Effector memory CD4-positive, alpha-beta T cell (primary cell): ENCODE data around the gene LRMDA.

Source experiments
- DNase-seq, 3 donors: peaks; one replicate each; pipeline ENCODE4 v3.0.0-alpha.2; 2020
- H3K27ac ChIP-seq: 2 replicates; pipeline ENCODE4 v1.7.0; 2013; ENCODE audit warnings: mild to moderate bottlenecking, low read length, moderate library complexity; ENCODE audit not compliant: insufficient read depth, poor library complexity, severe bottlenecking
- H3K27me3 ChIP-seq: replicated peaks from 2 replicates; pipeline ENCODE4 v1.7.0; 2013; ENCODE audit warnings: mild to moderate bottlenecking, low read length; ENCODE audit not compliant: insufficient read depth, control insufficient read depth, poor library complexity, severe bottlenecking
- H3K36me3 ChIP-seq: 2 replicates; pipeline ENCODE4 v1.7.0; 2013; ENCODE audit warnings: mild to moderate bottlenecking, low read length, moderate library complexity; ENCODE audit not compliant: control insufficient read depth, insufficient read depth
- H3K4me1 ChIP-seq: 2 replicates; pipeline ENCODE4 v1.7.0; 2013; ENCODE audit warnings: low read length, mild to moderate bottlenecking; ENCODE audit not compliant: control insufficient read depth, insufficient read depth, poor library complexity, severe bottlenecking
- H3K4me3 ChIP-seq: 2 replicates; pipeline ENCODE4 v1.7.0; 2013; ENCODE audit warnings: low read length, low read depth, mild to moderate bottlenecking; ENCODE audit not compliant: insufficient read depth, poor library complexity, severe bottlenecking
- H3K9me3 ChIP-seq: 2 replicates; pipeline ENCODE4 v1.7.0; 2013; ENCODE audit warnings: mild to moderate bottlenecking, low read length, moderate library complexity; ENCODE audit not compliant: control insufficient read depth

The LRMDA gene

GRCh38 chr10:75502389-75502788, 71.0 kb downstream of the LRMDA start:
- Histone ChIP-seq H3K9me3 (no peaks in the 10 kb centered on the region), H3K4me1 (no peaks in the 10 kb centered on the region), H3K27me3 (no peaks in the 10 kb centered on the region), H3K36me3 (no peaks in the 10 kb centered on the region), H3K4me3 (no peak overlapping the region), H3K27ac (no peak overlapping the region)
- no peak for DNase-seq

GRCh38 chr10:75502838-75503237, 71.4 kb downstream of the LRMDA start:
- H3K27me3 ChIP-seq: no peaks in the 10 kb centered on the region
- no peak overlapping the region for H3K4me3 ChIP-seq
- H3K27ac ChIP-seq: no peak overlapping the region
- DNase-seq: no peak
- H3K9me3 ChIP-seq: no peaks in the 10 kb centered on the region
- H3K4me1 ChIP-seq: no peaks in the 10 kb centered on the region
- no peaks in the 10 kb centered on the region for H3K36me3 ChIP-seq

- Histone ChIP-seq H3K9me3 (no peaks in the 10 kb centered on the region), H3K4me3 (no peak overlapping the region)
These were observed 73.9 kb downstream of the LRMDA start for GRCh38 chr10:75505293-75505692.

GRCh38 chr10:75505840-75506506, 74.5 kb downstream of the LRMDA start:
- H3K27me3 ChIP-seq: no peaks in the 10 kb centered on the region
- H3K36me3 ChIP-seq: no peaks in the 10 kb centered on the region
- no peaks in the 10 kb centered on the region for H3K9me3 ChIP-seq
- peaks cover 3% of the 10 kb centered on the region for H3K4me1 ChIP-seq
- no peak overlapping the region for H3K4me3 ChIP-seq
- DNase-seq: no peak
- no peak overlapping the region for H3K27ac ChIP-seq

More at GRCh38 chr10:75505293-75505692, 73.9 kb downstream of the LRMDA start:
- no peaks in the 10 kb centered on the region for H3K27me3 ChIP-seq
- peaks cover 3% of the 10 kb centered on the region for H3K4me1 ChIP-seq
- DNase-seq: no peak
- no peaks in the 10 kb centered on the region for H3K36me3 ChIP-seq
- H3K27ac ChIP-seq: no peak overlapping the region

GRCh38 chr10:75506930-75507329, 75.5 kb downstream of the LRMDA start:
- no peak overlapping the region for H3K27ac ChIP-seq
- peaks cover 3% of the 10 kb centered on the region for H3K4me1 ChIP-seq
- no peaks in the 10 kb centered on the region for H3K9me3 ChIP-seq
- H3K27me3 ChIP-seq: no peaks in the 10 kb centered on the region
- no peaks in the 10 kb centered on the region for H3K36me3 ChIP-seq
- DNase-seq: no peak
- H3K4me3 ChIP-seq: no peak overlapping the region

GRCh38 chr10:75507469-75507868, 76.0 kb downstream of the LRMDA start:
- Histone ChIP-seq H3K9me3 (no peaks in the 10 kb centered on the region), H3K4me1 (peaks cover 3% of the 10 kb centered on the region), H3K27ac (no peak overlapping the region), H3K4me3 (no peak overlapping the region), H3K27me3 (no peaks in the 10 kb centered on the region), H3K36me3 (no peaks in the 10 kb centered on the region)
- DNase-seq: no peak

- Histone ChIP-seq H3K4me3 (no peak overlapping the region), H3K27ac (no peak overlapping the region), H3K36me3 (no peaks in the 10 kb centered on the region), H3K4me1 (peaks cover 3% of the 10 kb centered on the region), H3K9me3 (no peaks in the 10 kb centered on the region), H3K27me3 (no peaks in the 10 kb centered on the region)
- DNase-seq: no peak
These were observed 76.9 kb downstream of the LRMDA start for GRCh38 chr10:75508239-75508813.

GRCh38 chr10:75508814-75509306, 77.4 kb downstream of the LRMDA start:
- H3K36me3 ChIP-seq: no peaks in the 10 kb centered on the region
- no peaks in the 10 kb centered on the region for H3K9me3 ChIP-seq
- H3K27ac ChIP-seq: no peak overlapping the region
- no peak overlapping the region for H3K4me3 ChIP-seq
- no peak for DNase-seq
- H3K4me1 ChIP-seq: peaks cover 3% of the 10 kb centered on the region
- no peaks in the 10 kb centered on the region for H3K27me3 ChIP-seq

GRCh38 chr10:75509706-75510105, 78.3 kb downstream of the LRMDA start:
- Histone ChIP-seq H3K9me3 (no peaks in the 10 kb centered on the region), H3K27ac (no peak overlapping the region), H3K27me3 (no peaks in the 10 kb centered on the region), H3K4me1 (peaks cover 3% of the 10 kb centered on the region), H3K36me3 (no peaks in the 10 kb centered on the region), H3K4me3 (no peak overlapping the region)
- DNase-seq: no peak

- Histone ChIP-seq H3K27me3 (no peaks in the 10 kb centered on the region), H3K27ac (no peak overlapping the region), H3K36me3 (no peaks in the 10 kb centered on the region), H3K4me1 (peaks cover 3% of the 10 kb centered on the region), H3K9me3 (no peaks in the 10 kb centered on the region), H3K4me3 (no peak overlapping the region)
- no peak for DNase-seq
These were observed 79.6 kb downstream of the LRMDA start for GRCh38 chr10:75511011-75511410.
